Measurements from ENCODE around the gene UAP1L1. TPM values are rescaled to one million over a fixed set of nuclear protein-coding genes. Genes with fewer than 3 reads are reported as not detected.

Gene UAP1L1
- total RNA-seq, 1 donor: 36.9 TPM

DNA sequence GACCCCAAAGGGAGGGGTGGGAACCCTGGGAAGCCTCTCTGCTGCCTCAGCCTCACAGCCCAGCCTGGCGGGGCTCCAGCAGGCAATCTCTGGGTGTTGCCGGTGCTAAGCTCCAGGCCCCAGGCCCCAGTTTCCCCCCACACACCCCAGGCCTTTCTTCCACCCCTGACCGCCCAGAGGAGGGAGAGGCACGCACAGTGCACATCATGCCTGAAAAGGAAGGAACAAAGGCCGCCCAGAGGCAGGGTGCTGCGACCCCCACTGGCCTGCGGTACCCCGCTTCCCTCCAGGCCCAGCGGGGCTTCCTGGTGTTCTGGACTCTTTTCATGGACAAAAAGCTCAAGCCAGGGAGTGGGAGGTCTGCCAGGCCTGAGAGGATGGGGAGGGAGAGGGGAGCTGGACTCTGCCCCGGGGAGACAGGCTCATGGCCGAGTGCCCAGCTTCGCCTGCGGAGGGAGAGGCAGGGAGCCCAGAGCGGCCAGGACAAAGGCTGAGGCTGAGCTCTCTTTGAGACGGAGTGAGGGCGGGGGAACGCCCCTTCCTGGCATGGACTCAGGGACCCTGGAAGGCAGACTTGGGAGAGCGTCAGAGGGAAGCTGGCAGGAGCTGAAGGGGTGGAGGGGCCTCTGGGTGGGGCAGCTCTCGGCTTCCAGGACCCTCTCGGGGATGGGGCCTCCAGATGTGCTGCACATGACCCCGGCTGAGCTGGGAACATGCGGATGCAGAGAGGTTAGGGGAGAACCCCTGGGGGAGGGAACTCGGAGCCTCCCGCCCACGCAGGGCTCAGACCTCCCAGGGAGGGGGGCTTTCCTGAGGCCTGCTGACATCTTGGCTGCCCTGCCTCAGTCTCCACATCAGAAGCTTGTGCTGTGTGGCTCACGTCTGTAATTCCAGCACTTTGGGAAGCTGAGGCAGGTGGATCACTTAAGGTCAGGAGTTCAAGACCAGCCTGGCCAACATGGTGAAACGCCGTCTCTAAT lies 21.6 kb upstream of the UAP1L1 start:
- no peak overlapping the region for H3K4me2 ChIP-seq (ENCODE audit: insufficient read depth, low read length)
- no peak overlapping the region for H2AFZ ChIP-seq (ENCODE audit: low read length)

DNA sequence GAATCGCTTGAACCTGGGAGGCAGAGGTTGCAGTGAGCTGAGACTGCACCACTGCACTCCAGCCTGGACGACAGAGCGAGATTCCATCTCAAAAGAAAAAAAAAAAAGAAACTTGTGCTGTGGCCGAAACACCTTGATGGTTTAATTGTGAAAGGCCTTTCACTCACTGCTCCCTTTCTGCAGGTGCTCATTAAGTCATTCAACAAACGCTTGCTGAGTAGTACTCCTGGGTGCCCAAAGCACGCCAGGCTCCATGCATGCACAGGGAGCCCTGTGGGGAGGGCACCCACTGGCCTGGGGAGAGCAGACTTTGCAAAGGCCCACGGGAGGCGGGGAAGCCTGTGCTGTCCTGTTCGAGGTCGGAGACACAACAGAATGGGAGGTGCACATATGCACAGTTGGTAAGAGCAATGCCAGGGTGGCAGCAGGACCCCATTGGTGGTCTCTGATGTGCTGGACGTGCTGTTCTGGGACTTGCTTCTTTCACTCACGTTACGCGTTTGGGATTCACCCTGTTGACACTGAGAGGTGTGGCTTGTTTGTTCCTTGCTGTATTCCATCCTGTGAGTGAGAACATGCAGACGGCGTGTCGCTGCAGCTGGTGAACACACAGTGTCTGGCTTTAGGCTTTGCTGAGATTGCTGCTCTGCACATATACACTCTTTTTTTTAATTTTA lies 20.4 kb upstream of the UAP1L1 start:
- TF ChIP-seq, protein P1, sequence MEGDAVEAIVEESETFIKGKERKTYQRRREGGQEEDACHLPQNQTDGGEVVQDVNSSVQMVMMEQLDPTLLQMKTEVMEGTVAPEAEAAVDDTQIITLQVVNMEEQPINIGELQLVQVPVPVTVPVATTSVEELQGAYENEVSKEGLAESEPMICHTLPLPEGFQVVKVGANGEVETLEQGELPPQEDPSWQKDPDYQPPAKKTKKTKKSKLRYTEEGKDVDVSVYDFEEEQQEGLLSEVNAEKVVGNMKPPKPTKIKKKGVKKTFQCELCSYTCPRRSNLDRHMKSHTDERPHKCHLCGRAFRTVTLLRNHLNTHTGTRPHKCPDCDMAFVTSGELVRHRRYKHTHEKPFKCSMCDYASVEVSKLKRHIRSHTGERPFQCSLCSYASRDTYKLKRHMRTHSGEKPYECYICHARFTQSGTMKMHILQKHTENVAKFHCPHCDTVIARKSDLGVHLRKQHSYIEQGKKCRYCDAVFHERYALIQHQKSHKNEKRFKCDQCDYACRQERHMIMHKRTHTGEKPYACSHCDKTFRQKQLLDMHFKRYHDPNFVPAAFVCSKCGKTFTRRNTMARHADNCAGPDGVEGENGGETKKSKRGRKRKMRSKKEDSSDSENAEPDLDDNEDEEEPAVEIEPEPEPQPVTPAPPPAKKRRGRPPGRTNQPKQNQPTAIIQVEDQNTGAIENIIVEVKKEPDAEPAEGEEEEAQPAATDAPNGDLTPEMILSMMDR (IDR thresholded peaks at IDR 0.05; ENCODE audit: extremely low read depth, low read depth, low read length): no peak
- no peak overlapping the region for H3K4me3 ChIP-seq (ENCODE audit: insufficient read depth, low read length)

More for the DNA sequence above, 21.6 kb upstream of the UAP1L1 start:
- Histone ChIP-seq H3K27ac (ENCODE audit: low read depth, low read length) (no peak overlapping the region), H3K9me3 (ENCODE audit: low read depth, low read length) (no peaks in the 10 kb centered on the region), H3K79me2 (ENCODE audit: insufficient read depth, low read length) (no peaks in the 10 kb centered on the region), H3K4me3 (ENCODE audit: insufficient read depth, low read length) (no peak overlapping the region), H4K20me1 (ENCODE audit: insufficient read depth, low read length) (no peaks in the 10 kb centered on the region), H3K4me1 (ENCODE audit: insufficient read depth, low read length) (no peaks in the 10 kb centered on the region), H3K36me3 (ENCODE audit: insufficient read depth, low read length) (no peaks in the 10 kb centered on the region), H3K27me3 (ENCODE audit: insufficient read depth, low read length) (peaks cover 38% of the 10 kb centered on the region)
- peak; percentile 98 for DNase-seq (ENCODE audit: insufficient read length, low spot score, missing footprints)
- TF ChIP-seq, protein P1 (IDR thresholded peaks at IDR 0.05; ENCODE audit: extremely low read depth, low read depth, low read length): no peak

DNA sequence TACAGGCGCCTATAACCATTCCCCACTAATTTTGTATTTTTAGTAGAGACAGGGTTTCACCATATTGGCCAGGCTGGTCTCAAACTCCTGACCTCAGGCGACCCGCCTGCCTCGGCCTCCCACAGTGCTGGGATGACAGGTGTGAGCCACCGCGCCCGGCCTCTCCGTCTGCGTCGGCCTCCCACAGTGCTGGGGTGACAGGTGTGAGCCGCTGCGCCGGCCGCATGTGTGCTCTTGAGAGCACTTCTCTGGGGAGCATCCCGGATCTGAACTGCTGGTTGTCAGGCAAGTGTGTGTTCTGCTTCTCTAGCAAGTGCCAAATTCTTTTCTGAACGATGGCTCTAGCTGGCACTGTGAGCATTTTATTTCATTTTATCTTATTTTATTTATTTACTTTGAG lies 19.8 kb upstream of the UAP1L1 start:
- no peak for DNase-seq (ENCODE audit: insufficient read length, low spot score, missing footprints)
- Histone ChIP-seq H3K4me2 (ENCODE audit: insufficient read depth, low read length) (no peak overlapping the region), H2AFZ (ENCODE audit: low read length) (no peak overlapping the region), H3K27me3 (ENCODE audit: insufficient read depth, low read length) (peaks cover 29% of the 10 kb centered on the region), H3K36me3 (ENCODE audit: insufficient read depth, low read length) (no peaks in the 10 kb centered on the region), H3K4me1 (ENCODE audit: insufficient read depth, low read length) (no peaks in the 10 kb centered on the region), H3K9me3 (ENCODE audit: low read depth, low read length) (no peaks in the 10 kb centered on the region), H4K20me1 (ENCODE audit: insufficient read depth, low read length) (no peaks in the 10 kb centered on the region), H3K79me2 (ENCODE audit: insufficient read depth, low read length) (no peaks in the 10 kb centered on the region), H3K4me3 (ENCODE audit: insufficient read depth, low read length) (no peak overlapping the region), H3K27ac (ENCODE audit: low read depth, low read length) (no peak overlapping the region)
- TF ChIP-seq, protein P1 (IDR thresholded peaks at IDR 0.05; ENCODE audit: extremely low read depth, low read depth, low read length): no peak

More for the DNA sequence above, 20.4 kb upstream of the UAP1L1 start:
- H3K36me3 ChIP-seq (ENCODE audit: insufficient read depth, low read length): no peaks in the 10 kb centered on the region
- no peak overlapping the region for H2AFZ ChIP-seq (ENCODE audit: low read length)
- peak; percentile 86 for DNase-seq (ENCODE audit: insufficient read length, low spot score, missing footprints)
- no peaks in the 10 kb centered on the region for H3K9me3 ChIP-seq (ENCODE audit: low read depth, low read length)
- no peak overlapping the region for H3K4me2 ChIP-seq (ENCODE audit: insufficient read depth, low read length)
- no peak overlapping the region for H3K27ac ChIP-seq (ENCODE audit: low read depth, low read length)
- peaks cover 33% of the 10 kb centered on the region for H3K27me3 ChIP-seq (ENCODE audit: insufficient read depth, low read length)
- H4K20me1 ChIP-seq (ENCODE audit: insufficient read depth, low read length): no peaks in the 10 kb centered on the region
- no peaks in the 10 kb centered on the region for H3K79me2 ChIP-seq (ENCODE audit: insufficient read depth, low read length)
- H3K4me1 ChIP-seq (ENCODE audit: insufficient read depth, low read length): no peaks in the 10 kb centered on the region

Data from osteoblast (primary cell).